GM18508 (cell line): ENCODE data around the gene KRTAP6-2.

Source experiments
- ATAC-seq: cut with Tn5 transposase; IDR thresholded peaks from one replicate; pipeline ENCODE4 v1.9.1; 2021; ENCODE audit warnings: moderate number of reproducible peaks; ENCODE audit not compliant: insufficient read depth, unreplicated experiment

KRTAP6-2 gene, protein sequence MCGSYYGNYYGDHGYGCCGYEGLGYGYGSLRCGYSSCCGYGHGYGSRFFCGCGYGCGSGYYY

DNA sequence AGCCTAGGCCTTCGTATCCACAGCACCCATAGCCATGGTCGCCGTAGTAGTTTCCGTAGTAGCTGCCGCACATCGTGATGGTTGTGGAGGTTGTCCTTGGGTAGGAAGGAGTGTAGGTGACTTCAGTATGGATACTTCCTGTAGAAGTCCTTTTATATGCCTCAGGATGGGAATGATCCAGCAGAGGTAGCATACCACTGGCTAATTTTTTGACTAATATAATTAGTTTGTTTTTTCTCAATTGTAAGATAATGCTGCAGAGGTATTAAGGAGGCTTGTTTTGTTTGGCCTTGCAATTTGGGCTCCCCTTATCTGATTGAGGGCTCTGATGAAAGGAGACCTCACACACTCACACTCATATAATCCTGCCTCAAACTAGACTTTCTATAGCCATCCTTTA, at the start of gene KRTAP6-2:
Gene KRTAP6-2, minus strand, starts transcription at position 101 of the 400 bp plus-strand sequence. Its CDS starts 28 bp downstream, at position 73.
- ATAC-seq, result no peak

DNA sequence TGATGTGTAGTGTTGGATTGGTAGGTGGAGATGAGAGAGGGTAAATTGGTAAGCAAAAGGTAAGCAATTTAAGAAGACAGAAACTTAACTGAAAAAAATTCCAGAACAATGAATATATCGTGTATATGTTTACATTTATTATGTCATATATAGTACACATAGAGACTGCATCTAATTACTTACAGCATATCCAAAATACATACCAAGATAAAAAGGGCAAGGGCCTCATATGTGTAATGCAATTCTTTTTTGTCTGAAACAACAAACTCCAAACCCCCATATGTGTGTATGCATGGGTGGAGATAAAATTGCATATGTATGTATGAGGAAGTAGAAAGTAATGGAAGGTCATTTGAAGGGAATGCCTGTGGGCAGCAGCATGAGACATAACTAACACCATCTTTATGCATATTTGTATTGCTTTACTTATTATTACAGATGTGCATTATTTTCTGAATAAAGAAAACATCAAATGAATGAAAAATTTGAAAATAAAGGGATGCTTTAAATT, 48.3 kb upstream of the KRTAP6-2 start:
- ATAC-seq, result no peak

DNA sequence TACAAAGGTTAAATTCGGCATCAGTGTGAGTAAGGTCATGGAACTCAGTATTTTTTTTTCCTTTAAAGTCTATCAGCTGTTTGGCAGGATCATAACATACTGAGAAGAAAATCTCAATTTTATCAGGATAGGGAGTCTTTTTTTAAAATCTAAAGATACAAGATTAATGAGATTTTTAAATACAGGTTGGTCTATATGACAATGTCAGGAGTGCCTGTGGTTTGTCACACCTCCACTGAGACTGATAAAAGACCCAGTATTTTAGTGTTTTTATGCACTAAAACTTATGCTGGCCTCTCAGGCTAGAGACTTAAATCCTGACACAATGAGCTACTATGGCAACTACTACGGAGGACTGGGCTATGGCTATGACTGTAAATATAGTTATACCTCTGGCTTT, 43.9 kb upstream of the KRTAP6-2 start, which contains the start of gene KRTAP20-3:
Gene KRTAP20-3, plus strand, starts transcription at position 301 of the 400 bp plus-strand sequence.
- no peak for ATAC-seq

DNA sequence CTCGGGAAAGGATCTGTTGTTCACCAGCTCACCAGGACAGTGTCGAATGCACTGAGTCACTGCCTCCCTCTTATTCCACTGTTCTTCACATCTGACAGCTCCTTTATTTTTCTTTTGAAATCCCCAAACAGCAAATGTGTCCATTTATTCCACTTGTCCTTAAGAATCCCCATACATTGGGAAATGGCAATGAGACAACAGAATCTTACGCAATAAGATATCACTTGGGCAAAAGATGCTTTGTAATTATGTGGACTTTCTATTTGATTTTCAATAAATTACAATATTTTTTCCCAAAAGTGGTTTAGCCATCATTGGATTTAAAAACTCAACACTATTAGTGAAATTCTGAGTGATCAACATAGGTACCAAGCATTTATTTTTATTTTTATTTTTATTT, 40.0 kb upstream of the KRTAP6-2 start:
- ATAC-seq, result no peak

DNA sequence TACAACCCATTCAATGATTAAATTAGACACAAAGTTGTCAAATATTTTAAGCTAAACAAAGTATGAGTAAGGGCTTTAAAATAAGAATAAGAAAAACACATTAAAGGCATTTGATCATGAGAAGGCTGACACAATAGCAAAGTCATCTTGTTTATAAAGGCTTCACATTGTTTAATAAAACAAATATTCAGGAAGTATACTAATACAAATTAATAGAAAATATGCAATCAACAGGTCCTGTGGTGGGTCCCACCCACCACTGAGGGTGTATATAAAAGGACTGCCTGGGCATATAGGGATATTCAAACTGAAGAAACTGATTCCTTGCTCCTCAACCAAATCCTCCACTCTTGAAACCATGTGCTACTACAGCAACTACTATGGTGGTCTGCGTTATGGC, 36.2 kb upstream of the KRTAP6-2 start, which contains the start of gene KRTAP20-2:
Gene KRTAP20-2, plus strand, starts transcription at position 301 of the 400 bp plus-strand sequence. Its CDS starts 58 bp downstream, at position 359.
- ATAC-seq, result no peak

DNA sequence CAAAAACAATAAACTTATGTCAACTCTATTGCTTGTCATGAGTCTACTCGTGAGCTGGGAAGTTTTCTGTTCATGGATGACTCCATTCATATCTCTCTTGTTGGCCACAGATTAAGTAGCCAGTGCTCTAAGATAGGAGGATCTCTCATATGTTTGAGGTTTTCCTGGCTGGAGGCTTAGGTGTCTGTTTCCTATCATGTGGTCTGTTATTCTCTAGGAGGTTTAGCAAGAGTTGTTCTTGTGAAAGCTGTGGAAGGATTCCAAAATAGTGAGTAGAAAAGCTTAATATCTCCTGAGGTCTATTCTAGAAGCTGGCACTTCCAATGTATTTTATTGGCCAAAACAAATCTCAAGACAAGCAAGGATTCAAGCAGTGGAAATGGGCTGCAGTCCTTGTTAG, 30.5 kb upstream of the KRTAP6-2 start:
- no peak for ATAC-seq

DNA sequence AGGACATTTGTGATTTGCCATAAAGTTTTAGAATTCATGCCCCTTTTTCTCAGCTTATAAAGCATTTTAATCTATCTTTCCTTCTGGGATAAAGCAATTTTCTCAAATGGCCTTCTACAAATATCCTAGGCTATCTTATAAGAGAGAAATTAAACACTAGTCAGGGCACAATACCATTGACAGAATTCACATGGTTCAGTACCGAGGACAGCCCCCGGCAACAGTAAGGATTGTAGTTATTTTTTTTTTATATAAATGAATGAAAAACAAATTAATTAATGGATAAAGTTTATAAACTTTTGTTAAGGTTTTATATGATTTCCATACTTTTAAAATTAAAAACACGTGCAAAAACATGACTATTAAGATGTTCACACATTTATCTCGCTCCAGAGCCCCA, 29.4 kb upstream of the KRTAP6-2 start:
- ATAC-seq, result no peak

DNA sequence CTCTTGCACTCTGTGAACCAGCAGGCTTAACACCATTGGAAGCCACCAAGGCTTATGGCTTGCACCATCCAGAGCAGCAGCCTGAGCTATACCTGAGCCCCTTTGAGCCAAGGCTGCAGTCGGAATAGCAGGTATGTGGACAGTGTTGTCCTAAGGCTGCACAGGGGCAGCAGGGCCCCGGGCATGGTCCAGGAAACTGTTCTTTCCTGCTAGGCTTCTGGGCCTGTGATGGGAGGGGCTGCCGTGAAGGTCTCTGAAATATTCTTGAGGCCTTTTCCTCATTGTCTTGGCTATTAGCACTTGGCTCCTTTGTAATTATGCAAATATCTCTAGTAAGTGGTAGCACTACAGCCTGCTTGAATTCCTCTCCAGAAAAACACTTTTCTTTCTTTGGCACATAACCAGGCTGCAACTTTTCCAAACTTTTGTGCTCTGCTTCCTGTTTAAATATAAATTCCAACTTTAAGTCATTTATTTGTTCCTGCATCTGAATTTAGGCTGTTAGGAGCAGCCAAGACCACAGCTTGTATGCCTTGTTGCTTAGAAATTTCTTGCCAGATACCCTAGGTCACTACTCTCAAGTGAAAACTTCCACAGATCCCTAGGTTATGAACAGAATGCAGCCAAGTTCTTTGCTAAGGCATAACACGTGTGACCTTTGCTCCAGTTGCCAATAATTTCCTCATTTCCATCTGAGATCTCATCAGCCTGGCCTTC, 26.9 kb upstream of the KRTAP6-2 start:
- no peak for ATAC-seq

DNA sequence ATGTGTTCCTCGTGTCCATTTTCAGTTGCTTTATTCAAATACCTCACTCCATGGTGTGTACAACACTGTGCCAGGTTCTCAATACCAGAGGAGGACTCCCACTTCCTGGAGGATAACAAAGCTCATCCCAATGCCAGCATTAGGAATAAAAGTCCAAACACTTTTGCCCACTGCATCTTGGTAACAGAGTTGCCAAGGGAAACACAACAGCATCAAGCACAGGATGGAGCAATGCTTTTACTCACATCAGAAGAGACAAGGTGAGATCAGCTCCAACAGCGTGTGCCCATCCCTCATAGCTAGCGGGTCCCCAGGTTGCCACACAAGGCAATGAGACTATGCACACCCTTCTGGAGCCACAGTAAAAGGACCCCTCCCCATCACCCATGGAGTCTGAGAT, 24.7 kb upstream of the KRTAP6-2 start:
- no peak for ATAC-seq

DNA sequence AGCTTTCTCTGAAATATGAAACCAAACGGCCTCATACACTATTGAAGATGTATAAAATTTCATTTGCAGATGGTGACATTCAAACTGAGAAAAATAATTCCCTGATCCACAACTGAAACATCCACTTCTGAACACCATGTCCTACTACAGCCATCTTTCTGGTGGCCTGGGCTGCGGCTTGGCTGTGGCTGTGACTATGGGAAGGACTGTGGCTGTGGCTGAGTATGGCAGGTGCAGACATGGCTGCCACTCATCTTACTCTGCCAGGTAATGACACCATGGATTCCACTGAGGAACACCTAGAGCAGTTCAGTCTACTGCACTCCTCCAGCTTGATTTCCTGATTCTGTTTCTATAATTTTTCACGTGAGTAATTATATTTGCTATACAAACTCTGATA, 21.8 kb upstream of the KRTAP6-2 start, which contains the start of gene KRTAP20-4:
Gene KRTAP20-4, plus strand, starts transcription at position 106 of the 400 bp plus-strand sequence.
- no peak for ATAC-seq

DNA sequence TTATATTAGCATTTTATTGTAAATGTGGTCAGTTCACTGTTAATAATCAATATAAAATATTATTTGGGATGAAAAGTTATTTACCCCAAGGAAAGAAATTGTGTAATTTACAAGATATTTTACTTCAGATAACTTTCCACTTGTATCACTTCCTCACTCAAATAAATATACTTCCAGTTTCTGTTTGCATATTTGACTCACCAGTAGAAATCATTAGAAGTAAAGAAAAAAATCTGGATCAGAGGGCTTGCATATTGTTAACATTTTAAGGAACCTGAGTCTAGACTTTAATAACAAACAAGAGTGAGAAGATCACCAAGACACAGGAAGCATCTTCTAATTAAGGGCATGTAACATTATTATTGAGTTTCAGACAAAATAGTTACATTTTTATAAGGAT, 21.4 kb upstream of the KRTAP6-2 start:
- no peak for ATAC-seq

DNA sequence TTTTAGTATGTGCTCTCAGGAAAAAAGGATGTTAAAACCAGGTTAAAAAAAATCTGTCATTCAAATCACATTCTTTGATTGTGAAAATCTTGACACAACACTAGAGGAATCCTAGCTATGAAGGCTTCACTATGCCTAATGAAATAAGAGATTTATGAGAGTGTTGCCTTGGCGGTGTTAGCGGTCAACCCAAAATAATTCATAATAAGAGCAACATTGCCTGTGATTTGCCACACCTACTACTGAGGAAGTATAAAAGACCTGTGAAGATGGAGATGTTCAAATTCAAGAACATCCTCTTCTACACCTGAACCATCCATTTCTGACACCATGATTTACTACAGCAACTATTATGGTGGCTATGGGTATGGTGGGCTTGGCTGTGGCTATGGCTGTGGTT, 17.4 kb upstream of the KRTAP6-2 start, which contains the start of gene KRTAP20-1:
Gene KRTAP20-1, plus strand, starts transcription at position 301 of the 400 bp plus-strand sequence. Its CDS starts 30 bp downstream, at position 331.
- no peak for ATAC-seq

DNA sequence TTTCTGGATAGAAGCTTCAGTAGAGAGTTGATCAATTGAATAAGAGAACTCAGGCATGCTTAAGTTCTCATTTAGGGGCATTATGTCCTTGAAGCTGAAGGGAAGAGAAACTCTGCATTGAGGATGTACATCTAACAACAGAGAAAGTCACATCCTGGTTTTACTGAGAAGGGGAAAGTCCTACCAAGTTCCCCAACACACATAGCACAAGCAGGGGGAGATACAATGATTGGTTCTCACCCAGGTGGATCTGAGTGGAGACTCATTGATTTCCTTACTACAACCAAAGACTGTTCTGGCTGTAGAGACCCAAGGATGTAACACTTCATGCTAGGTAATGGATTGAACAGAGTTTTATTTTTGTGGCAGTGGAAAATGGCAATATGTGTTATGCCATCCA, 16.5 kb upstream of the KRTAP6-2 start:
- ATAC-seq, result no peak

DNA sequence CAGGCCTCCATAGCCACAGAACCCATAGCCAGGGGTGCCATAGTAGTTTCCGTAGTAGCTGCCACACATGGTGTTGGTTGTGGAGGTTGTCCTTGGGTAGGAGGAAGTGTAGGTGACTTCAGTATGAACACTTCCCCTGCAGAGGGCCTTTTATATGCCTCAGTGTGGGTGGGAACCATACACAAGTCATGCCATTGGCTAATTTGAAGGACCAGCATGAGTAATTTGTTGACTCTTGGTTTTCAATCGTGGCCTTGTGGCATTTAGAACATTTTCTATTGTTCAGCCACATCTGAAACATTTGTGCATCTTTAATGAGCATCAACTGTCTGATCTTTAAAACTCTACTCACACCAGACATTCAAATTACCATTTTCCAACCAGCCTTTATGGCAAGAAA, 15.1 kb upstream of the KRTAP6-2 start, which contains the start of gene KRTAP6-1:
Gene KRTAP6-1, minus strand, starts transcription at position 95 of the 400 bp plus-strand sequence. Its CDS starts 26 bp downstream, at position 69.
- no peak for ATAC-seq

DNA sequence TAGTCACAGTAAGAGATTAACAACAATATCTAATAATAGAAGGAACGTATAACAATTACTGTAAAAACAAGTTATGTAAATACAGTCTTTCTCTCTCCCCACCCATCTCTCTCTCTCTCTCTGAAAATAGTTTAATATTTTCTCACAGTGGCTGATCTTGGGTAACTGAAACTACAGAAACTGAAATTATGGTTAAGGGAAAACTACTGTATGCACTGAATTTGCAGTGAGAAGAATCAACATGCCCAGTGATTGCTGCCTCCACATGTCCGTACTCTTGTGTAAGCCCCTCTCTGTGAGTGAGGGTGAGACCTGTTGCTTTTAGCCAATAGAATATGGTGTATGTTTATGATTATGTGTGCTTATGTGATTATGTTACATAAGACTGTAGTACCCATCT, 13.4 kb upstream of the KRTAP6-2 start:
- no peak for ATAC-seq

DNA sequence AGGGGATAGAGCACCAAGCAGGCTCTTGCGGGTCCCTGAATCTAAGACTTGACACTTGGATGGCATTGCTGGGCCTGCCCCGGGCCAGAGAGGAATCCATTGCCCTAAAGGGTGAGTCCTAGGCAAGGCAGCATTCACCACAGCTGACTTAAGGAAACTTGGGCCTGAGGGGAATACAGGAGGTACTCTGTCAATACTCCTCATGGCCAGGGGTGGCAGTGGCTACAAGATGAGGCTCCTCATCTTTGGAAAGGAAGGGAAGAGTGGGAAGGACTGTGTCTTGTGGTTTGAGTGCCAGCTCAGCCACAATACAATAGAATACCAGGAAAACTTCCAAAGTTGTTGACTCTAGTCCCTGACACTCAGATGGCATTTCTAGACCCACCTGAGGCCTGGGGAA, 7.3 kb upstream of the KRTAP6-2 start:
- no peak for ATAC-seq

DNA sequence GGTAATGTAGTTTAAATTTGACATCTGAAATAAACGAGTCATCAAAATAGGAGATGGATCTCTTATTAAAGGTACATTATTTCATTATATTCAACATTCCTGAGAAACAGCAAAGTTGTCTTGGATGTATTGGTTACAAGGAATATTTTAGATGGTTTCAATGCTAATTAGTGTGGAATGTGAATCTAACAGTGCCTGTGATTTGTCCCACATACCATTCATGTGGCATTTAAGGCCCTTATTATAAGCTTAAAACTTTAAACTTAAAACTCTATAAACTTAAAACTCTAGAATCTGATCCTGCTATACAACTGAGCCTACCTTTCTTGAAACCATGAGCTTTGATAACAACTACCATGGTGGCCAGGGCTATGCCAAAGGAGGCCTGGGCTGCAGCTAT, 2.1 kb upstream of the KRTAP6-2 start, which contains the start of gene KRTAP22-1:
Gene KRTAP22-1, plus strand, starts transcription at position 301 of the 400 bp plus-strand sequence.
- no peak for ATAC-seq

DNA sequence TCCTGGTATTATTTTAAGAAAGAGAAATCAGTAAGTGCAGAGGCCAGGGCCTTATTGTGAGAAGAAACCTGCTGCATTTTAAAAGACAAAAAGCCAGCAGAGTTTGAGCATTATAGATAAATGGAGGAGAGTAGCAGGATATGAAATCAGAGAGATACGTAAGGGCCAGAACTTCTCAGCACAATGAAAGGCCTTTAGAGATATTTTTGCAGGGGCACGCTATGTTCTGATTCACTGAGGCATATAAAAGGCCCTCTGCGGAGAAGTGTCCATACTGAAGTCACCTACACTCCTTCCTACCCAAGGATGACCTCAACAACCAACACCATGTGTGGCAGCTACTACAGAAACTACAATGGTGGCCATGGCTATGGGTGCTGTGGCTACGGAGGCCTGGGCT, 6.6 kb downstream of the KRTAP6-2 start, which contains the start of gene KRTAP6-3:
Gene KRTAP6-3, plus strand, starts transcription at position 301 of the 400 bp plus-strand sequence. Its CDS starts 6 bp downstream, at position 307.
- ATAC-seq, result no peak

DNA sequence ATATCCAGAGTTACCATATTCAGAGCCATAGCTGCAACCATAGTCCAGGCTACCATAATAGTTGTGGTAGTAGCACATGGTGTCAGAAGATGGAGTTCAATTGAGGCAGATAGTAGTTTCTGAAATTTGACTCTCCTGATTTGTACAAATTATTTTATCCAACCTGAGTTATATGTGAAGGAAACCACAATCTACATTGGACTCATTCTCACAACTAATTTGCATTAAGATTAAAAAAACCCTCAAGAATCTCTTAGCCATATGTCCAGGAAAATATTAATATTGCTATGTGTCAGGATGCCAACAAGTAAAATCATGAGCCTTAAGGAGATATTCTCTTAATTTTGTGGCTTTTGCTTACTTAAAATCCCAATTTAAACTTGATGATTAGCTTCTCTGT, 8.4 kb downstream of the KRTAP6-2 start, which contains the start of gene KRTAP22-2:
Gene KRTAP22-2, minus strand, starts transcription at position 101 of the 400 bp plus-strand sequence.
- ATAC-seq, result no peak

DNA sequence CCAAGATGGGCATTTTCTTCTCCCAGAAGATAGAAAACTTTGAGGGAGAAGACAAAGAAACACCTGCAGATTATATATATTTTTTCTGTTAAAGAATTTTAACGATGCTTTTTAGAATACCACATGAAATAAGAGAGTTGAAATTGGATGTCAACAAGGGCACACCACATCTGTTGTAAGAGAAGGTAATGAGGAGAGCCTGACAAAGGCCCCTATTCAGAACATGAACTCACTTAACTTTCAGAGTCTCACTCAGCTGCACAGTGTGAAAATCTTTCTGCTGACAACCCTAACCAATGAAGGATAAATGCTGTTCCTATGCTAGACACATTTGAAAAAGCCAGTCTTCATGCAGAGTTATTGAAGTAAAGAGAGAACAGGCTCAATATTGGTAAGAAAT, 15.8 kb downstream of the KRTAP6-2 start:
- ATAC-seq, result no peak

DNA sequence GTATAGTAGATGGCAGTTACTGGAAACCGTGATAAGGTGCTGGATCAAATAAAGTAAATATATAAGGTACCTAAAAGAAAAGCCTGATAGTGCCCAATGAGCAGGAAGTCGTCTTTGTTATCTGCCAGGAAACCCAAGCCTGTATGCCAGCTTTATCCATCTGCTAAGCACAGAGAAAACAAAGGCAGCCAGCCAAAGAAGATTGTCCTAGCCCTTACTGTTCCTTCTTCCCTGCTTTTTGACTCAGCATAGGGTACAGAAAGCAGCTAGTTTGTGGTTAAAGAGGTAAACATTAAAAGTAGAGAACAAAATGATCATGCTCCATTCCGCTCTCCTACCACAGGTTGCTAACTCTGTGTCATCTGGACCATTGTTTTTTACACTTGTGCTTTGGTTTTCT, 18.6 kb downstream of the KRTAP6-2 start:
- no peak for ATAC-seq
